HG03575 (cell line): Measurements from ENCODE around the gene KLK13.

Experiments
- ATAC-seq: cut with Tn5 transposase; IDR thresholded peaks from one replicate; pipeline ENCODE4 v1.9.1; 2021; ENCODE audit not compliant: unreplicated experiment, insufficient number of reproducible peaks, low FRiP score; ENCODE audit errors: extremely low read depth

Gene KLK13, protein sequence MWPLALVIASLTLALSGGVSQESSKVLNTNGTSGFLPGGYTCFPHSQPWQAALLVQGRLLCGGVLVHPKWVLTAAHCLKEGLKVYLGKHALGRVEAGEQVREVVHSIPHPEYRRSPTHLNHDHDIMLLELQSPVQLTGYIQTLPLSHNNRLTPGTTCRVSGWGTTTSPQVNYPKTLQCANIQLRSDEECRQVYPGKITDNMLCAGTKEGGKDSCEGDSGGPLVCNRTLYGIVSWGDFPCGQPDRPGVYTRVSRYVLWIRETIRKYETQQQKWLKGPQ

DNA sequence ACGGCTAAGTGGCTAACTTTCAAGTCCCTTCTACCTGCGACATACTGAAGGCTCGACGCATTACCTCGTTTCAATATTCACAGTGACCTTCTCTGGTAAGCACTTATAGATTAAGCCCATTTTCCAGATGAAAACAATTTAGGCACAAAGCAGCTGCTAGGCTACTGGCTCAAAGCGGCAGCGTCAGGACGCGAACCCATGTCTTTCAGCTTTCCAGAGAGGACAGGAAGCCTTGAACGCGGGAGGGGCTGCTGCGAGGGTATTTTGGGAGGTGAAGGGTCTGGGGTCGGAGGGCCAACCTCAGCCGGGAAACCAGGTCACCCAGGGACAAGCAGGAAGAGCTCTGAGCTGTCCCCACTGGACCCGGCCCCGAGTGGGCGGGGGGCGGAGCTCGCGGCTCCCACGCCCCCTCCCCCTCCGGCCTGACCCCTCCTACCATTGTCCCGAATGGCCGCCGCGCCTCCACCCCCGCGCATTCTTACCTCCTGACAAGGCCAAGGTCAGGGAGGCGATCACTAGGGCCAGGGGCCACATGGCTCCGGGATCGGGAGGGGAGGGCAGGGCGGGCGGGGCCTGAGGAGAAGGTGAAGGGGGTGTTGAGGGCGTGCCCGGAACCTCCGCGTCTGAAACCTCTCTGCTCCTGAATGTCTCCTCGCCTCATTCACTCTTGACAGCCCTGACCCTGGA, at the start of gene KLK13:
Gene KLK13 (minus strand): TSS at position 559 of the 687 bp plus-strand sequence. CDS start 25 bp downstream, at position 534.
- no peak for ATAC-seq

DNA sequence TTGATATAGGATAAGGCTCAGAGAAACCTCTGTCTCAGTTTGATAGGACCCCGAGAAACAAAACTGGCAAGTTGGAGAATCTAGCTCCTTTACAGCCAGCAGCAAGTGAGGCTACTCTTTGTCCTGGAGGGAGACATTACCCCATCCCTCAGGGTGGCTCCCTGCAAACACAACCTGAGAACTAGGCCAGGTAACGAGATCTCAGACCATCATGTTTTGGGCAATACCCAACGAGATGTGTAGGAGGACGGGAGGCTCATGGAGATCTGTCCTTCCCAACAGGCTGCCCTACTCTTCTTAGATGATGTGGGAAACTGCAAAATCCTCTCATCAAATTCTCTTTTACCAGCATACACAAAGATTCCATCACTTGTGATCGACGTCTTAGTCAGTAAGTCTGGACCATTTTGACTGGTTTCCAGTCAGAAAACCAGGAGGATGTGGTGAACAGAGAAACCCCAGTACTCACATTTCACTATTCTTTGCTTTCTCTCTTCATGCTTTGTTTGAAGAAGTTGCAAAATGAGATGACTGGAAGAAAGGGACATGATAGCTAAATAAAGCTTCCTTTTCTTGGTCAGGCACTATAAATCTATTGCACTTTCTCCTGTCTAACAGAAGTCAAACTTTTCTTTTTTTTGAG, 49.3 kb upstream of the KLK13 start:
- no peak for ATAC-seq

DNA sequence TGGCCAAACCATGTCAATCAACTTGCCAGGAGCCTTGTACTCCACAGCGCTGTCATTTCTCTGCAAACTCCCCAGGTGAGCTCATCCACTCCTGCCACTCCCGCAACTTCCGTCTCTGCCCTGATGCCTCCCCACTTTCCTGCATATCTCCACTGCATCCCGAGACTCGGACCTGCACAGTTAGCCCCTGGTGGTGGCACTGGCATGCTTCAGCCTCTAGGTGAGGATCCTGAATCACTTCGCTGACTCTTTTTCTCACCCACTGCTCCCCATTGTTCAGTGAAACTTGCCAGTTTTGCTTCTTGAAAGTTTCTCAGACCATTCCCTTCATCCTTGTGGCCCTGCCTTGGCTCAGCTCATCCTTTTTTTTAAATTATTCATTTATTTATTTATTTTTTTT, 46.7 kb upstream of the KLK13 start:
- ATAC-seq, result no peak

DNA sequence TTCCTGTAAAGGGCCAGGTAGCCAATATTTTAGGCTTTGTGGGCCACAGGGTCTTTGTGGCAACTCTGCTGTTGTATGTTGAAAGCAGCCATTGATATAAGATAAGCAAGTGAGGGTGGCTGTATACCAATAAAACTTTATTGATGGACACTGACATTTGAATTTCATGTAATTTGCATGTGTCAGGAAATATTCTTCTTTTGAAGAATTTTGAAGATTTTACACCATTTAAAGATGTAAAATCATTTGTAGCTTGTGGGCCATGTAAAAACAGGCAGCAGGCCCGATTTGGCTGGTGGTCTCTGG, 45.7 kb upstream of the KLK13 start:
- ATAC-seq, result no peak

DNA sequence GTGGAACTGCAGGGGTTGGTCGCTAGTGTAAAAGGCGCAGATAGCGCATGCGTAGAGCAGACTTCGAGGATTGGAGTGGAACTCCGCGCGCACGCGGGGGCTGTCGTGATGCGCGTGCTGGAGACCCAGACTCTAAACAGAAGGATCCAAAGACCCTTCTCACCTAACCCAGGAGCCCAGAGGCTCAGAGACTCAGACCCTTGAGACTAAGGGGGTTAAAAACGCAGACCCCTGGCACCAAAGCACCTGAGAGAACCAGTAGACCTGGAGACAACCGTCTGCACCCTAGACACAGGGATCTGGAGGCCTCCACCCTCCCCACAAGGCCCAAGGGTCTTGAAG, 43.9 kb upstream of the KLK13 start:
- peak; percentile 27 for ATAC-seq

DNA sequence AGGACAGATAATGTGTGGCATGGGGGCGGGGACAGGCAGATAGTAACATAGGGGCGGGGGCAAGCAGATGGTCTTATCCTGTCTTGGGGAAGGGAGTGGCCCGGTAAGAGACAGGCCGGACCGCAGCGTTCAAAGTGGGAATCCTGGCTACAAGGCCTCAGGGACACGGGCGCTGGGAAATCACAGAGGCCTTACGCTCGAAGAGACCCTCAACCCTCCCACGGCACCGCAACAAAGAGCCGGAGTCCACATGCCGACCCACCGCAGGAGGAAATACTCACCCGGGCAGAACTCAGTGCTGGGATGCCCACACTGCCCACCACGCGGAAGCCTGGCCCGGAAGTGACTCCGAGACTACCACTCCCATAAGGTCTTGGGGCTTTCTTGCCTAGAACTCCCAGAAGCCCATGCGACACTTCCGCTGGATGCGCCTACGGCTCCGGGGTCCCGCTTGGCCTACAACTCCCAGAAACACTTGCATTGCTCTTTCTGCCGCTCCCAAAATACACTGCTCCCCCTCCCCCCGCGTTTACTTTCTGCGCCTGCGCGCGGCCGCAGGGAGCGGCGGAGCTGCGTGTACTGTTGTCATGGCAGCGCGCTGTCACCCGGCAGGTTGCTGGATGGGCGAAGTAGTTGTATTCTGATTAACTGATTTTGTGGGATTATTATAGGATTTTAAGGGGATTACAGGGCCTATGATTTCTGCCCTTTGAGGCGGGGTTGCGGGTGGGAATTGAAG, 43.3 kb upstream of the KLK13 start, which contains the start of gene CTU1:
Gene CTU1 (minus strand): TSS at position 344 of the 739 bp plus-strand sequence. CDS start 3,840 bp downstream, outside the sequence.
- ATAC-seq, result peak; percentile 42

DNA sequence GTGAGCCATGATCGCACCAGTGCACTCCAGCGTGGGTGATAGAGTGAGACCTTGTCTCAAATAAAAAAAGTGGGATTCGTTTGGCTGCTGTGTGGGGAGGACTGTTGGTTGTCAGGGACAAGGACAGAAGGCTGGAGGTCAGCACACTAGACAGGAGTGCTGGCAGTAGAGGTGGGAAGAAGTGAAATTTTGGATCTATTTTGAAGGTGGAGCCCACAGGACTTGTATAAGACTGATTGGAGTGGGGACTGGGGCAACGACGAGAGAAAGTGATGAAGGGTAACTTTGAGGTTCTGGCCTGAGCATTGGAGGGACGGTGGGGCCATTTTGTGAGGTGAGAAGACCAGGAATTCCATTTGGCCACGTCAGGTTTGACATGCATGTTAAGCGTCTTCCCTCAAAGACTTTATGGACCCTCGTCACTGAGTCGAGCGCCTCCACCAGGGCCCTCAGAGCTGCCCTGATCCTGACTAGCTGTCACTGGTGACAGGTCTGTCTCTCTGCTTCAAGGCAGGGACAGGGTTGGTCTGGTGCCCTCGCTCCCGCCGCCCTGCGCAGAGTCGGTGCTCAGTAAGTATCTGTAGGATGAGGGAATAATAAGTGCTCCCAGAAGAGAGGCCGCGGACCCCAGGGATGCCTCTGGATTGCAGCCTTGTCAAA, 42.6 kb upstream of the KLK13 start:
- ATAC-seq, result no peak

DNA sequence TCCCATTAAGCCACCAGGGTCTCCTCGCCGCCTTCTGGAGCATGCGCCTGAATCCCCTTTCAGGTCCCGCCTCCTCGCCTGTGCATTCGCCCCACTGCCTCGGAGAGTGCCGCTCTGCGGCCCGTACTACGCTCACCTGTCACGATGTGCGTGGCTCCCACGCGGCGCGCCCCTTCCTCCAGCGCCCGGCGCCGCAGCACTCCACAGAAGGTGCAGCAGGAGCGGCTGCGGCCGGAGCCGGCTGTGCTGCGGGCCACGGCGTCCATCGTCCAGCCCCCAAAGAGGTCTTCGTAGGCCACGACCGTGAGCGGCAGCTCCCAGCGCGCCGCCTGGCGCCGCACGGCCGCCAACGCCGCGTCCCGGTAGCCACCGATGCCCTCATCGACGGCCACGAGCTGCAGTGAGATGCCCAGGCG, 39.0 kb upstream of the KLK13 start:
- ATAC-seq, result no peak

DNA sequence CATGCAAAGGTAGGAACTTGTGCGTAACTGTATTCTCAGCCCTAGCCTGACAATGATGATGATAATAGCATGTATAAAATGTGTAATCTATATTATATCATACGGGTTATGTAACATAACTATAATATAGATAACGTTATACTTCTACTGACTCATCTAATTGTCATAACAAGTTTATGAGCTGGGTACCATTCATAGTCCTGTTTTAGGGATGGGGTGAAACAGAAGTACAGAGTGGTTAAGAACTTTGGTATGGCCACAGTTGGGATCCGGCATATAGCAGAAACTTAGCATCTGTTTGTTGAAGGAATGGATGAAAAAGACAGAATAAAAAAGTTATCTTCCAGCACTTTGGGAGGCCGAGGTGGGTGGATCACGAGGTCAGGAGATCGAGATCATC, 38.1 kb upstream of the KLK13 start:
- ATAC-seq, result no peak

DNA sequence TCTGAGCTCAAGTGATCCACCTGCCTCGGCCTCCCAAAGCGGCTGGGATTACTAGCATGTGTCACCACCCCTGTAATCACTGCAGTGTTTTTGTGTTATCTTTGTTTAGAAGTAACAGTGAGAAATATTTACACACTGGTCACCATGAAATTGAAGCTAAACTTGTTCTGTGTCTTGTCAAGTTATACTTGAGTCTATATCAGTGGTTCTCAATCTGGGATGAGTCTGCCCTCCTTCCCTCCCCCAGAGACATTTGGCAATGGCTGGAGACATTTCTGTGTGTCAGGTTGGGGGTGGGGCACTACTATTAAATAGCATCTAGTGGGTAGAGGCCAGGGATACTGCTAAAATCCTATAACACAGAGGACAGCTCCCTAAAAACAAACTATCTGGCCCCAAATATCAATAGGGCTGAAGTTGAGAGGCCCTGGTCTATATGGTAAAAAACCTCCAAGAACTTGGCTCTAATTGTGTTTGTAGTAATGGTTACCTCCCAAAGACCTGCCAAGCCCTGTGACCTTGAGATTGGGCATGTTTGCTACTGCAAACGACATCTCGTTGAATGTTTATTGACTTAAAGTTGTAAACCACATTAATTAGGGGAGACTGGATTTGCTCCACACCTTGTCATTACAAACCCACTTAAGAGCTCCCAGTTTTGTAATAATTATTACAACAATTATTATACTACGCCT, 36.4 kb upstream of the KLK13 start:
- ATAC-seq, result no peak

DNA sequence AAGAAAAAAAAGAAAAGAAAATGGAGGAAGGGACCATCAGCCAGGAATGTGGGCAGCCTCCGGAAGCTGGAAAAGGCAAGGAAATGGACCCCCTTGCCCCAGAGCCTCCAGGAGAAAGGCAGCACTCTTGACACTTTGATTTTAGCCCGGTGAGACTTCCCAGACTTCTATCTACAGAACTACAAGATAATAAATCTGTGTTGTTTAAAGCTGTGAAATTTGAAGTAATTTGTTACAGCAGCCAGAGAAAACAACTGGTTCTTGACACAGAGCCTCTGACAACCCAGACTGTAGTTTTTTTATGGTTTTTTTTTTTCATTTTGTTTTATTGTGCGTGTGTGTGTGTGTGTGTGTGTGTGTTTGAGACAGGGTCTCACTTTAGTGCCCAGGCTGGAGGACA, 35.7 kb upstream of the KLK13 start:
- ATAC-seq, result no peak

DNA sequence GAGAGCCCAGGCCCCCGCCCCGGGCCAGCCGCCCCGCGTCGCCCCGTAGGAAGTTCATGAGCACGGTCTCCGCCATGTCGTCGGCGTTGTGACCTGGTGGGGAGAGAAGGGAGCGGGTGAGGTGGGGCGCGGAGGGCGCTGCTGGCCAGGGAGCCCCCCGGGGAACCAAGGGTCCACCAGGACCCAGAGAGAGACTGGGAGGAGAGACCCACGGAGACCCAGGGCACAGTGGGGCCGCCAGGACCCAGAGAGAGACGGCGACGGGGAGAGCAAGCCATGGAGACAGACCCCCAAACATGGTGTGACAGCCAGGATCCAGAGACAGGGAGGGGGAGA, 34.1 kb upstream of the KLK13 start:
- no peak for ATAC-seq

DNA sequence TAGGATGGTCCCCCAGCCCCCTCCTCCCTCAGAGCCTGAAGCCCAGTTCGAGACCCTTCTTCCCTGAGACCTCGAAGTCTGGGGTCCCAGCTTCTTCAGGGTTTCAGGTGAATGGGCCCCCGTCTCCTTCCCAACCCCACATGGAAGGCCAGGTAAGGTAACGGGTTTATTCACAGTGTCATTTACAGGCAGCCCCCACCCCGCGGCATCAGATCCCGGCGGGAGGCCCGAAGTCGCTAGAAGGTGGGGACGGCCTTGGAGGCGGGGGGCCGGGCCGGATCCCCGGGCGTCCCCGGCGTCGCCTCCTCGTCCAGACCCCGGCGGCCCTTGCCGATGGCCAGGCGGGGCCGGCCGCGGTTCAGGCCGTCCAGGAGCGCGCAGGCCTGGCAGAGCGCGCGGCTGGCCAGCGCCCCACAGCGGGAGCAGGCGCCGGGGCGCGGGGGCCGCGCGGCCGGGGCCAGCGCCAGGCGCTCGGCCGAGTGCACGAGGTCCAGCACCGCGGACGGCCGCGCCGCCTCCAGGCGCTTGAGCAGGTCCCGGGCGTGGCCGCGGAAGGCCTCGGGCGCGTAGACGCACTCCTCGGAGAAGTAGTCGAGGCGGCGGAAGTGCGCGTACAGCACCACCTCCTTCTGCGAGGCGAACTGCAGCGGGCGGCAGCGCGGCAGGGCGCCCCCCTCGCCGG, 33.6 kb upstream of the KLK13 start:
- ATAC-seq, result no peak

DNA sequence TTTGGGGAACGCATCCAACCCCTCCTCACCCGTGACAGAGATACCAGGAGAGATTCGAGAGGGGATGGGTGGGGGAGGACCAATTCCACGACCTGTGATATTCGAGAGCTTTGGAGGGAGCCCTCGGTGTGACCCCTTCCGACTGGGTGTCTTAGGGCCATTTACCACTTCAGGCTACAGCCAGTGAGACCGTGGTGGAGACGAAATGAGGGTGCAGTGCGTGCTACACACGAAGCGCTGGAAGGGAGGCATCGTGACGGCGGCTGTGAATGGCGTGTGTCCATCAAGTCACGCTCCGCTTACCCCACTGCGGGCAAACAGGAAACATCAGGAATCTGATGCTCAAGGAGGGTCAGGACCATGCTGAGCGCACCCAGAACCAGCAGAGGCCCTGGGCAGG, 32.9 kb upstream of the KLK13 start:
- ATAC-seq, result no peak

DNA sequence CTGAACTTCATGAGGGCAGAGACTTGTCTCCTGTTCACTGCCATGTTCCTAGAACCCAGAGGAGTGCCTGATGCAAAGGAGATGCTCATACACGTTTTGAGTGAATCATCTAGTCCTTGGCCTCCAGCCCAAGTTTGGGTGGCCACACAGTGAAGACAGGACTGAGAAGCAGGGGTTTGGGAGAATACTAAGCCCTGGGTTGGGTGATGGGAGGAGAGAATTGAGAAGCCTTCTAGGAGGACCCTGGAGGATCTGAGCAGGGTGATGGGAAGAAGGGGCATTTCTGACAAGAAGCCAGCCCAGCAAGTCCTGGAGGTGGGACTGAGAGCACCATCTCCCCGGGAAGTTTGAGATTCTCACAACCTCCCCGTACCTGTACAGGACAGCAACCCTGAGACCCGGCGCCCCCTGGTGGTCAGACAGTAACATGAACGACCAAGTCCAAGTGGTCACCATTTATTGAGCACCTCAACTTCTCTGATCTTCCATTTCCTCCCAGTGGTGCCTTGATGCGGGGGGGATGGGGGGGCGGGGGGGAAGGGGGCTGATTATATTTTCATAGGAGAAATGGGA, 32.4 kb upstream of the KLK13 start:
- no peak for ATAC-seq

DNA sequence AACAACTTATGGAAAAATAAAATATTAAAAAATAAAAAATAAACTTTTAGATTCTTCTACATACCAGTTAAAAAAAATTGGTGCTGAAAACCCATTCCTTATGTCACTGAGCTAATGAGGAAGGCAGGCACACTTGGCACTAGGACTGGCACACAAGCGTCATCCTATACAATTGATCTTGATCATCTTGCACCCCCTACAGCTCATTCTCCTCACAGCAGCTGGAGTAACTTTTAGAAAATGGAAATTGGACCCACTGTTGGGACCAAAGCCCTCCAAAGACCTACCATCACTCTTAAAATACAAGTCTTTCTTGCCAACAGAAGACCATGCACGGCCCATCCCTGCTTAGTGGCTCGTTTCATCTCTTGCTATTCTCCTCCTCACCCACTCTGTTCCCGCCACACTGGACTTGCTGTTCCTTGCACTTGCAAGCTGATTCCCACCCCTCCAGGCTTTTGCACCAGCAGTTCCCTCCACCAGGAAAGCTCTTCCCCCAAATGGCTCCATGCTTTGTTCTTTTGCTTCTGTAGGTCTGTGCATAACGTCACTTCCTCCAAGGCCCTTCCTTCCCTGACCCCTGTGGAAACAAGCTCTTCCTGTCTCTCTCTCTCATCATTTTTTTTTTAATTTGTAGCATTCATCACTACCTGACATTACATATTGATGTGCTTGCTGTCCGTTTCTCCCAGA, 31.7 kb upstream of the KLK13 start:
- ATAC-seq, result no peak

DNA sequence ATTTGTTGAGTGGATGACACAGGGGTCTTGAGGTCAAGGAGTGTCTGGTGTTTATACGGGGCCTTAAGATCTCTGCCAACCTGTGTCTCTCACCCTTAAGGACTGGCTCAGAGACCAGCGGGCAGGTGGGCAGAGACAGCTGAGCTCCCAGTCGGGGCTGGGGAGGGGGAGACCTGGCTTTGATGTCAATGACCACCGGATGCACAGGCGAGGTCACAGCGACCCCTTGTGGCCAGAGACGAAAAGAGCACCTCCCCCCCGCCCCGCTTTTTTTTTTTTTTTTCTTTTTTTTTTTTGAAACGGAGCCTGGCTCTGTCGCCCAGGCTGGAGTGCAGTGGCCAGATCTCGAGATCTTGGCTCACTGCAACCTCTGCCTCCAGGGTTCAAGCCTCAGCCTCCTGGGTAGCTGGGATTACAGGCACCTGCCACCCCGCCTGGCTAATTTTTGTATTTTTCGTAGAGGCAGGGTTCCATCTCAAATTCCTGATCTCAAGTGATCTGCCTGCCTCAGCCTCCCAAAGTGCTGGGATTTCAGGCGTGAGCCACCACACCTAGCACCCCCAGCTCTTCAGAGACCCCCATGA, 29.9 kb upstream of the KLK13 start:
- ATAC-seq, result no peak
